NCI-H187 (cell line): Measurements from ENCODE around the gene PGBD5.

ENCODE experiments used
- DNase-seq, 2 experiments: peaks; one replicate each; lab custom pipeline; 2025; lab: John Stamatoyannopoulos, UW

Gene PGBD5

GRCh38 chr1:230279583-230279945 lies 146.6 kb downstream of the PGBD5 start:
- DNase-seq = no peak

GRCh38 chr1:230278871-230279582 lies 147.1 kb downstream of the PGBD5 start:
- DNase-seq = no peak

GRCh38 chr1:230278376-230278775 lies 147.8 kb downstream of the PGBD5 start:
- DNase-seq = no peak

GRCh38 chr1:230277201-230278025 lies 148.7 kb downstream of the PGBD5 start:
- DNase-seq = peak; percentile 12 to 39

- DNase-seq = no peak
Measured at GRCh38 chr1:230276401-230276800, 149.7 kb downstream of the PGBD5 start.

DNA sequence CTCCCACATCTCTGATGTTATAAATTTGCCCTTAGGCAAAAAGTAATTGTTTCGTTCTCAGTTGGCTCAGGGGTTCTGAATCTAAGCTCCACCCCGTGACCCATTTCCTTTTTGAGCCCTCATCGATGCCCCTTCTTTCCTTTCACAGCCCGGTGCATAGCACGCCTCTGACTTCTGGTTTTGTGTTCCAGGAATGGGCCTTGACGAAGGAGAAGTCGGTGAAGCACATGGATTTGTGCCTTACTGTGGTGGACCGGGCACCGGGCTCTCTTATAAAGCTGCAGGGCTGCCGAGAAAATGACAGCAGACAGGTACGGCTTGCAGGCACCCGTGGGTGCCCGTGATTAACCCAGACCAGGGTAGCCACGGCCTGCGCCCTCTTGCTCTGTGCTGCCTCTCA lies 151.9 kb downstream of the PGBD5 start:
- DNase-seq = no peak

DNA sequence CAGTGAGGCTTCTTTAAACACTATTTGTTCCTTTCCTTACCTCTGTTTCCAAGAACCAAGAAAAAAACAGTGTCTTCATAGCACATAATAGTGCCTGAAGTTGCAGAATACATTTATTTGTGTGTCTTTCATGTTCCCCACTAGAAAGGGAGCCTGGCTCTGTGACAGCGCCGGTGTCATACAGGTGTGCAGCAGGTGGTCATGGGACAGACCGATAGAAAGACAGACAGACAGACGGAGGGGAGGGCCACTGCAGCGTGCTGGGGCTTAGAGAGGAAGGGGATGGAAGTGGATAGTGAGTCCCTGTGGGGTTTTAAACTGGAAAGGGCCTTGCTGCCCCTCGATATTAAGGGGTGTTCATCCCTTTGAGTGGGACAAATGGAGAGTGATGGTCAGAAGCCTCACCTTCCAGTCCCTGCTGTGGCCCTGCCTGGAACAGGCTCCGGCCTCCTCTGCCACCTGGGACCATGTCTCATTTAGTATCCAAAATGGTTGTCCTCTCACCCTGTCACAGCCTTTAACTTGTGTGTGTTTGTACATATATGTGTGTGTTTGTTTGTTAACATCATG lies 152.9 kb downstream of the PGBD5 start:
- no peak for DNase-seq

DNA sequence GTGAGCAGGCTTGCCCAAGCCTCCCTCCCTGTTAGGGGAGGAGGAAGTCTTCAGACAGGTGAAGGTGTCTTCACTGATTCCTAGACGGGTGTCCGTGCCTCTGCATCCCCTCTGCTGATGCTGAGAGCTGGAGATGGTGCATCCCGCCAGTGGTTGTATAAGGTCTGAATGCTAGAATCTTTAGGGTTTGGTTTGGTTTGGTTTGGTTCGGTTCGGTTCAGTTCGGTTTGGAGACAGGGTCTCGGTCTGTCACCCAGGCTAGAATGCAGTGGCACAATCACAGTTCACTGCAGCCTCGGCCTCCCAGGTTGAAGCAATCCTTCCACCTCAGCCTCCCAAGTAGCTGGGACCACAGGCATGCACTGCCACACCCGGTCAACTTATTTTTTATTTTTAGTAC lies 153.6 kb downstream of the PGBD5 start:
- DNase-seq = no peak

DNA sequence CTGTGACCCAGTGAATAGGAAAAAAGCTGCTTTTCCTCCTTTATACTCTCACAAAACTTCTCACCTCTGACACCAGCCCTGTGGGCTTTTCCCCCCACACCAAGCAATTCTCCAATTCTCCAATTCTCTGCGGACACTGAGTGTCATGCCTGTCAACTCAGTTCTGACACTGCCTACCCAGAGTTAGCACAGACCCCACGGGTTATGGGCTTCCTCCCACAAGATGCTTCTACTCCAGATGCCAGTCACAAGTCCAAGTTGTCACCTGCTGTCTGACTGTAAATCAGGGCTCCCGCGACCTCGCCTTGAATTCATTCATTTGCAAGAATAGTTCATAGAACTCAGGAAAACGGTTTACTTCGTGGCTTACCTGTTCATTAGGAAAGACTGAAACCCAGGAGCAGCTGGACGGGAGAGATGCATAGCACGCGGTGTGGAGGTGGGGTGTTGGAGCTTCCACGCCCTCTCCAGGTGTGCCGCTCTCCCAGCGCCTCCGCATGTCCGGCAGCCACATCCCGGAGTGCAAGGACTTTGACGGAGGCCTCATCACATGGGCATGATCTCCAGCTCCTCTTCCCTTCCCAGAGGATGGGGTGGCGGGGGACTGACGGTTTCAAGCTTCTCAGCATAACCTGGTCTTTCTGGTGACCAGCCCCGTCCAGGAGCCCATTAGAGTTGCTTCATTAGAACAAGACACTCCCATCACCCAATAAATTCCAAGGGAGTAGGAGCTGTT lies 154.7 kb downstream of the PGBD5 start:
- DNase-seq = no peak

DNA sequence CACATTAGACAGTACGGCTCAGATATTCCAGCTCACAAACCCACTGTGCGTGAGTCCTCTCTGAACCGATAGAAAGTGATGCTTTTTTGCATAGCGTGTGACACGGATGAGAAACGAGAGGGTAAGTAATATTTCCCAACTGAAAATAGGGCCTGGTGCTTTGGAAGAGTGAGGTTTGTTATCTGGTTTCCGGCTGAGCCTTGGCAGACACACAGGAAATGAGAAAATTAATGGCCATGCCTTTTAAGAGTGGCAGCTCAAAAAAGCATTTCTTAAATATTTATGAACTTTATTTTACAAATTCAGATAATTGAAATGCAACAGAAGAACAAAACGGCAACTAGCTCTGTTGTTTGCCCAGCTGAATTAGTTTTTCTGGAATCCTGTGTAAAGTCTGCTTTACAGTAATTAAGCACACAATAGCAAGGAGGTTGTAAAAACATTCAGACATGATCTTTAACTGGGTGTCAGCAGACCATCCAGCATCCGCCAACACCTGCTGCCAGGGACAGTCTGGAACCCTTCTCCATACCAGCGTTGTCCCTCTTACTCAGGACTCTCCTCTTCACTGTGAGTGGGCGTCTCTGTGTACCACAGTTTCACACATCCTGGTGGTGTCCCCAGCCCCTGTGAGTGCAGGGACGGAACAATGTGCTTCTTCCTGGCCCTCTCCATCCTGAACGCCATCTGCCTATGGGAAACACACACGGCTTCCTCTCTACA lies 155.4 kb downstream of the PGBD5 start:
- DNase-seq = no peak

GRCh38 chr1:230270185-230270558 lies 156.0 kb downstream of the PGBD5 start:
- no peak for DNase-seq

GRCh38 chr1:230268371-230269170 lies 157.6 kb downstream of the PGBD5 start:
- peak in 1 of 2 experiments; percentile 29 for DNase-seq

DNA sequence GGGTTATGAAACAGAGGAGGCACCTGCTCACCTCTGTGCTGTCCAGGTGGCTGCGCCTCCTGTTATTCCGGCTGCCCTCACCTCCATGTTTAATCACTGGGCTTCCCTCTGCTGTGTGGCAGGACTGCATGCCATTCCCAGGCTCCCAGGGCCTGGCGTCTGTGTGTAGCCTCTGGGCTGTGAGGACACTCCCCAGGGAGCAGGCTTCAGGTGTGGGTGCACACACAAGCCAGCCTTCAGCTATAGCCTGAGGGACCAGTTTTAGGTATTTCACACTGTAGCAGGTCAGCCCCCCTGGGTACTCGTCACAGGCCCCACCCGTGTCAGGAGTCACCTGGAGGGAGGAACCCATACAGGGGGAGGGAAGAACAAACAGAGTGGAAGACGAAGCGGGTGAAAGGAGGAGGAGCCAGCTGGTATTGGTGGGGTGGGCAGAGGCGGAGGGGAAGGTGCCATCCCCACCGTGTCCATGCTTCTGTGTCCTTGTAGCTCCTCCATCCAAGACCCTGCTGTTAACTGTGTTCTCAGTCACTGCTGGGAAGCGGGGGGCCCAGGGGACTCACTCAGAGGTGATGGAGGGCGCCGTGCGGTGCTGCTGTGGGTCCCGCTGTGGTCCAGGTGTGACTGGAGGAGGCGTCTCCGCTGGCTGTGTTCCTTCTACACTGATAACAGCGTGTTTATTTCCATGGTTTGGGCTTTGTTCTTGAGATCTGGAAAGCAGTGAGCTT lies 158.6 kb downstream of the PGBD5 start:
- no peak for DNase-seq

GRCh38 chr1:230266456-230266855 lies 159.7 kb downstream of the PGBD5 start:
- no peak for DNase-seq

DNA sequence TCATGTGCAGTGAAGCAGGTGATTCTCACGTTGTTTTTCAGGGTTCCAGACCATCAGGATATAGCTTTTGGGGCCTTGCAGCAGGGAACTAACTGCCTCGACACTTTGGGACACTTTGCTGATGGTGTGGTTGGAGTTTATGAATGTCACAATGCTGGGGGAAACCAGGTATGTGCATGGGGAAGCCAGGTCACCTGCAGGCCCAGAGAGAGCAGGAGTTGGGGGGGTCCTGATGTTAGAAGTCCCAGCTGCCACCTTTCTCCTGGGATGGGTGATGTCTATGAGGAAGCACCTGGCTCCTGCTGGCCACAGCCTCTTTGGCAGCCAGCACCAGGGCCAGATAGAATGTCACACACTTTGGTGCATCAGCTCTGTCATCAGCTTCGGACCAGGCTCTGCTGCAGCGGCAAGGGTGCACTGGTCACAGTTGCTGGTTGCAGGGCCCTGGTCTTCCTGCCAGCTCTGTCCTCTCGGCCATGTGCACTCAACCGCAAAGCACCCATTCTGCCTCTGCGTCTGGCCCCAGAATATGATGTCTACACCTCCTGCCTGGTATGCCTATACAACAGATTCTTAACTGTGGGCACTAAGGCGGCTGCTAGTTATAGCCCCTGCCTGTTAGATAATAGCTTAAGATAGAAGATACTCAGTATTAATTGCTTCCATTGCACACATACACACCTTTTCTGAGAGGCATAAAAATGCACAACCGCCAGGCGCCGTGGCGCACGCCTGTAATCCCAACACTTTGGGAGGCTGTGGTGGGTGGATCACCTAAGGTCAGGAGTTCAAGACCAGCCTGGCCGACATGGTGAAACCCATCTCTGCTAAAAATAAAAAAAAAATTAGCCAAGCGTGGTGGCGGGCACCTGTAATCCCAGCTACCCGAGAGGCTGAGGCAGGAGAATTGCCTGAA lies 160.7 kb downstream of the PGBD5 start:
- no peak for DNase-seq
